HuH-7.5 (cell line): ENCODE data around the gene RASAL1.
"Not testable (repeated sequence)": the region's sequence is repeated elsewhere in the genome, so short reads cannot be mapped to it uniquely, and the experiment has no call there.

Source experiments
- DNase-seq: peaks from one replicate; pipeline ENCODE4 v3.0.0; 2011; ENCODE audit warnings: low spot score

The RASAL1 gene

GRCh38 chr12:113161415-113162016 is 26.0 kb upstream of the RASAL1 start:
- peak; percentile 58 for DNase-seq

- DNase-seq, result no peak
These were observed 24.4 kb upstream of the RASAL1 start for GRCh38 chr12:113159937-113160336.

- DNase-seq, result no peak
These were observed 23.1 kb upstream of the RASAL1 start for GRCh38 chr12:113158439-113159203.

GRCh38 chr12:113157218-113157859 is 21.8 kb upstream of the RASAL1 start:
- no peak for DNase-seq

GRCh38 chr12:113155646-113156045 is 20.1 kb upstream of the RASAL1 start:
- DNase-seq, result no peak

GRCh38 chr12:113155060-113155459 is 19.5 kb upstream of the RASAL1 start:
- DNase-seq, result no peak

GRCh38 chr12:113154351-113154973 is 18.9 kb upstream of the RASAL1 start:
- no peak for DNase-seq

GRCh38 chr12:113152835-113153814 is 17.6 kb upstream of the RASAL1 start:
- peak; percentile 96 for DNase-seq

GRCh38 chr12:113152196-113152834 is 16.8 kb upstream of the RASAL1 start:
- no peak for DNase-seq

GRCh38 chr12:113151655-113152054 is 16.1 kb upstream of the RASAL1 start:
- DNase-seq, result no peak

- peak; percentile 78 for DNase-seq
These were observed 14.0 kb upstream of the RASAL1 start, which contains the start of gene CFAP73 for GRCh38 chr12:113149361-113150150. TSS of gene CFAP73 (plus strand) at chr12:113149724. CDS start at chr12:113149858, 134 bp downstream.

- DNase-seq, result no peak
These were observed 11.4 kb upstream of the RASAL1 start for GRCh38 chr12:113146999-113147398.

- DNase-seq, result no peak
These were observed 10.4 kb upstream of the RASAL1 start for GRCh38 chr12:113145720-113146551.

GRCh38 chr12:113144806-113145205 is 9.2 kb upstream of the RASAL1 start:
- DNase-seq, result no peak

GRCh38 chr12:113143959-113144358 is 8.4 kb upstream of the RASAL1 start:
- no peak for DNase-seq

GRCh38 chr12:113142886-113143332 is 7.3 kb upstream of the RASAL1 start:
- no peak for DNase-seq

- DNase-seq, result no peak
These were observed 6.8 kb upstream of the RASAL1 start for GRCh38 chr12:113142173-113142885.

GRCh38 chr12:113141716-113142115 is 6.2 kb upstream of the RASAL1 start:
- DNase-seq, result not testable (repeated sequence)
